Thyroid gland (tissue), 4 donors: ENCODE measurements around the gene CYTH1. TPM values are rescaled to one million over a fixed set of nuclear protein-coding genes. Genes with fewer than 3 reads are reported as not detected.

Source experiments
- DNase-seq, 2 donors: peaks; one replicate each; pipeline ENCODE4 v3.0.0-alpha.2; 2019
- H3K27ac ChIP-seq, 3 donors: fragments of 200-600 bp; sonication (generic); 1 replicate in 2 of 3; 2 replicates in 1 of 3; pipeline ENCODE4 v1.5.1; 2016 to 2019; ENCODE audit warnings: mild to moderate bottlenecking in 1 of 3, moderate library complexity in 1 of 3
- H3K27me3 ChIP-seq: fragments of 200-600 bp; sonication (generic); one replicate; pipeline ENCODE4 v1.5.1; 2019
- H3K36me3 ChIP-seq, 2 donors: fragments of 200-600 bp; sonication (generic); one replicate each; pipeline ENCODE4 v1.5.1; 2016 to 2019
- H3K4me1 ChIP-seq, 2 donors: fragments of 200-600 bp; sonication (generic); one replicate each; pipeline ENCODE4 v1.5.1; 2017 to 2019
- H3K4me3 ChIP-seq, 3 donors: fragments of 200-600 bp; sonication (generic); replicated peaks in 1 of 3; 1 replicate in 2 of 3; 2 replicates in 1 of 3; pipeline ENCODE4 v1.5.1; 2016; ENCODE audit warnings: mild to moderate bottlenecking in 1 of 3
- H3K9me3 ChIP-seq: fragments of 200-600 bp; sonication (generic); one replicate; pipeline ENCODE4 v1.5.1; 2017
- POLR2A ChIP-seq, 2 donors: fragments of 450-650 bp; IDR thresholded peaks; one replicate each; pipeline ENCODE4 v1.6.1; 2017; ENCODE audit warnings: antibody characterized with exemption in 2 of 2, mild to moderate bottlenecking in 2 of 2, moderate library complexity in 1 of 2
- WGBS, 2 donors: methylation state at CpG; one replicate each; pipeline ENCODE4 v1.1.5; 2017; 5-methylcytosine and 5-hydroxymethylcytosine counted together
- intact Hi-C: fragments of 100-400 bp; cut with DNase I; formaldehyde crosslinking; loops from one replicate; pipeline ENCODE4 v1.15.1; 2023
- total RNA-seq, 4 donors: library from RNA; depleted of rRNA; stranded (reverse); fragments of >200 nt; gene quantifications; one replicate each; pipeline ENCODE4 v1.2.3, GENCODE V29; 2016
- TF ChIP-seq, protein P1 (sequence below), 6 experiments: fragments of 200-600 bp in 3 of 6; fragments of 450-650 bp in 3 of 6; sonication (generic) in 3 of 6; IDR thresholded peaks; one replicate each; pipeline ENCODE4 v1.5.1; 2016 to 2019; ENCODE audit warnings: antibody characterized with exemption in 6 of 6, mild to moderate bottlenecking in 2 of 6, inconsistent platforms in 1 of 6, moderate library complexity in 1 of 6

Gene CYTH1
- total RNA-seq, 4 donors from 2014 or later = 69.0 to 94.5 (median 75.7) TPM

DNA sequence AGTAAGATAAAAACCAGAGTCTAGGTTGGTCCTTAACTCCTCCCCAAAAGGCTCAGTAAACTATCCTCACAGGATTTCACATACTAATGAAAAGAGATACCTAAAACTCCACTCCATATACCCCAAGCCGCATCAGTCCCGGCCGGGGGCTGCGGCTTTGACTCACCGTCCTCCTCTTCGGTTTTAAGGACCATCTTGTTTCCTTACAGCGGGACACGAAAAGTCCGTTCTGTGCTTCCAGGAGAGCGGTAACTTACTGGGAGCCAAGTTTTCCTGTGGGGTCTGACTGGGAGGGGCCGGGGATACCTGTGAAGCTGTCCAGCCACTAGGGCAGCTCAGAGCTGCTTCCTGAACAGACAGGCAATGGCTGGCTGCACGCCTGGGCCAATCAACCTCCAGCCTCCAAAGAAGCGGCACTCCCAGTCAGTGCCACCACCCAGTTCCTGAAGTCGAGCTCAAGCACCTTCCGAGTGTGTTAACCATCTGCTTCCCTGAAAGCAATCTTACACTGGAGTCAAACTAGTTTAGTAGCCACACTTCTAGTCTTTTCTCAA lies 45.5 kb downstream of the CYTH1 start:
- intact Hi-C loops = no loop called here
- WGBS, 2 donors = 16 to 17% methylated on average over 14 to 15 of the region's 15 CpGs
- H3K4me1 ChIP-seq = peaks cover 34 to 47% of the 10 kb centered on the region in 2 donors
- TF ChIP-seq, protein P1, sequence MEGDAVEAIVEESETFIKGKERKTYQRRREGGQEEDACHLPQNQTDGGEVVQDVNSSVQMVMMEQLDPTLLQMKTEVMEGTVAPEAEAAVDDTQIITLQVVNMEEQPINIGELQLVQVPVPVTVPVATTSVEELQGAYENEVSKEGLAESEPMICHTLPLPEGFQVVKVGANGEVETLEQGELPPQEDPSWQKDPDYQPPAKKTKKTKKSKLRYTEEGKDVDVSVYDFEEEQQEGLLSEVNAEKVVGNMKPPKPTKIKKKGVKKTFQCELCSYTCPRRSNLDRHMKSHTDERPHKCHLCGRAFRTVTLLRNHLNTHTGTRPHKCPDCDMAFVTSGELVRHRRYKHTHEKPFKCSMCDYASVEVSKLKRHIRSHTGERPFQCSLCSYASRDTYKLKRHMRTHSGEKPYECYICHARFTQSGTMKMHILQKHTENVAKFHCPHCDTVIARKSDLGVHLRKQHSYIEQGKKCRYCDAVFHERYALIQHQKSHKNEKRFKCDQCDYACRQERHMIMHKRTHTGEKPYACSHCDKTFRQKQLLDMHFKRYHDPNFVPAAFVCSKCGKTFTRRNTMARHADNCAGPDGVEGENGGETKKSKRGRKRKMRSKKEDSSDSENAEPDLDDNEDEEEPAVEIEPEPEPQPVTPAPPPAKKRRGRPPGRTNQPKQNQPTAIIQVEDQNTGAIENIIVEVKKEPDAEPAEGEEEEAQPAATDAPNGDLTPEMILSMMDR (IDR thresholded peaks at IDR 0.05) = peak in 4 of 6 experiments; percentile 22 to 44 (median 32)
- TF ChIP-seq POLR2A (IDR thresholded peaks at IDR 0.05) = peak in 1 of 2 donors; percentile 80
- no peaks in the 10 kb centered on the region for H3K36me3 ChIP-seq
- no peaks in the 10 kb centered on the region for H3K27me3 ChIP-seq
- H3K4me3 ChIP-seq = peak overlapping the region in 2 of 3 donors; percentile 40 to 65
- H3K9me3 ChIP-seq = no peaks in the 10 kb centered on the region
- peak overlapping the region; percentile 84 to 90 (median 85) for H3K27ac ChIP-seq
- DNase-seq = peak; percentile 97 to 98

DNA sequence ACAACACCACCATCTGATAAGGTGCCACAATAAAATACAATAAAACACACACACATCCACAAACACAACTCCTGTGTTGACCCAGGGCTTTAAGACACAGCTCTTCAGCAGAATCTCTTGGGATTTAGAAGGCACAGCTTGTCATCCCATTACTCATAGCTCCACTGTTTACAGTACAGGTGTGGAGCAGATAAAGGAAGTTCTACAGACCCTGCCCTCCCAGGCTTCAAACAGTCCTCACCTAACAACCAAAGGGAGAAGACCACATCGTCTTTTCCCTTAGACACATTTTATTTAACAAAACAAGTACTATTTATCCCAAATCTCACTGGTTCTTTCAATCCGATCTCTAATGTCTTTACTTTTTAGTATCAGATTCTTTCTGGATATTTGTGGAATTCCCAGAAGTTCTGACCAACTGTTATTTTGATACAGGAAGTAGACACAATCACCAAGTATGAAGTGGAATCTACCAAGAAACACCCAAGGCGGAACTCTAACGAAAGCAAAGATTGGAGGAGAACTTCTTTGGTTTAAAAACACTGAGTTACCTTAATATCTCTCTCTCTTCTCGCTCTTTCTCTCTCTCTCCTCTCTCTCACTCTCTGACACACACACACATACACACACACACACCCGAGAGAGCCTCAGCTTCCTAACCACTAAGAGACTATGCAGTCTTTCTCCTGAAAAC lies 46.1 kb downstream of the CYTH1 start:
- intact Hi-C loops = no loop called here
- Histone ChIP-seq H3K4me1 (peaks cover 34 to 47% of the 10 kb centered on the region in 2 donors), H3K4me3 (peak overlapping the region in 2 of 3 donors; percentile 40 to 65), H3K9me3 (no peaks in the 10 kb centered on the region), H3K36me3 (no peaks in the 10 kb centered on the region), H3K27ac (peak overlapping the region; percentile 84 to 90 (median 85)), H3K27me3 (no peaks in the 10 kb centered on the region)
- TF ChIP-seq POLR2A (IDR thresholded peaks at IDR 0.05) = no peak
- TF ChIP-seq, protein P1 (IDR thresholded peaks at IDR 0.05) = no peak
- DNase-seq = no peak
- WGBS, 2 donors = 19 to 23% methylated on average over 6 of the region's 6 CpGs

DNA sequence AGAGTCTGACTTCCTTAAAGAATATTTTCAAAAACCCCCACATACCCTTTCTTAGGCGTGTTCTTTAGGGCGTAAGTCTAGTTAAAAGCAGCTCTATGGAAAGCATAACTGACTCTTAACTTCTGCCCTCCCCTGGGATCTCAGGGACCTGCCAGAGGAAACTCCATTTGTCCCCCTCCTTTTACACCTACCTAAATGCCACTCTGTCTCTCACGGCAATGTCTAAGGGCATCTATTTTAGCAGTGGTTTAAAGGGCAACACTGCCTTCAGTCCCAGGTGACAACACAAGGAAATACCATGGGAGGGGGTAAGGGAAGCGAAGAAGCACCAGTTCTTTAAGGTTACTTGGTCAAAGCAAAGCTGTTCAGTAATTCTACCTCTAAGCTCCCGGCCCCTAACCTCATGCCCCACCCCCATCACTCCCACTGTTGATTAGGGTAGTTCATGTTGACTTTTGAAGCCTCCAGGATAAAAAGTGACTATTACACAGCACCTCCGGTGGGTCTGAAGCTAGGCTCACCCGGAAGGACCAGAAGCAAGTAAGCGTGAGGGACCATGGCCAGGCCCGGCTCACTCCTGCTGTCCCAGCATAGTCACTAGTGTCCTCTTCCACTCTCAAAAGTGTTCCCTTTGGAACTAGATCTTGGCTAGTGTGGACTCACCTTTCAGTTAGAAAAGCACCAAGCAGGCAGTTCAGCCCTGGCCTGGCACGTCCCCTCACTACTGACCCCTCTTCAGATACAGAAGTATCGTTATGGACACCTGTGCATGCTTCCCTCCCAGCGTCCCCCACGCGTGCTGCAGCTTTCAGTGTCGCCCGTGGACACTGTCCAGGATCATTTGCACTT lies 47.1 kb downstream of the CYTH1 start:
- no peak for TF ChIP-seq POLR2A (IDR thresholded peaks at IDR 0.05)
- TF ChIP-seq, protein P1 (IDR thresholded peaks at IDR 0.05) = no peak
- DNase-seq = peak in 1 of 2 donors; percentile 26
- Histone ChIP-seq H3K27ac (peak overlapping the region; percentile 84 to 90 (median 85)), H3K4me3 (peak overlapping the region in 1 of 3 donors; percentile 40), H3K9me3 (no peaks in the 10 kb centered on the region), H3K36me3 (no peaks in the 10 kb centered on the region), H3K4me1 (peaks cover 34 to 47% of the 10 kb centered on the region in 2 donors), H3K27me3 (no peaks in the 10 kb centered on the region)
- intact Hi-C loops = no loop called here
- 42 to 55% methylated on average over 16 of the region's 16 CpGs for WGBS, 2 donors

DNA sequence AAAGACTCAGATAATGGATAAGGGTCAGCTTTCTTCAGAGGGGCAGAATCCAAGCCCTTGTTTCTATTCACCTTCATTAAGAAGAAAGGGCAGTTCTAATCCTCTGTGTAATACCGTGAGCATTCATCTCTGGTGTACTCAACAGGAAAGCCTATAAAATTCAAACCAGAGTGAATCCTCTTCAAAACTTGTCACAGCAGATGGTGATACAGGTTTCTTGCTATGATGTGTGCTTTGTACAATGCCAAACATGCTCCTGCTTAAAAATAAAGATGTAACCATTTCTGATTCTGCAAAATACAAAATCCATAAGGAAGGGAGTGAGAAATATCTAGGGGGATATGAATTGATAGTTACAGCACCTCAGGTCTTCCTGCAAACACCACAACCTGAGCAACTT lies 49.7 kb downstream of the CYTH1 start:
- no peak for DNase-seq
- H3K27ac ChIP-seq = peak overlapping the region in 1 of 3 donors; percentile 7
- no peaks in the 10 kb centered on the region for H3K27me3 ChIP-seq
- peaks cover 44 to 64% of the 10 kb centered on the region in 2 donors for H3K4me1 ChIP-seq
- H3K4me3 ChIP-seq = no peak overlapping the region
- no peaks in the 10 kb centered on the region for H3K36me3 ChIP-seq
- H3K9me3 ChIP-seq = no peaks in the 10 kb centered on the region
- no peak for TF ChIP-seq POLR2A (IDR thresholded peaks at IDR 0.05)
- TF ChIP-seq, protein P1 (IDR thresholded peaks at IDR 0.05) = no peak
- WGBS, 2 donors = 88 to 95% methylated on average over 1 of the region's 1 CpG
- intact Hi-C loops = no loop called here
